CD14-positive monocyte (primary cell): Measurements from ENCODE around the gene MICB. TPM values are rescaled to one million over a fixed set of nuclear protein-coding genes. Genes with fewer than 3 reads are reported as not detected.
A peak's percentile ranks its signal among the peaks of the same experiment; 100 is the strongest.
"Not testable (repeated sequence)": the region's sequence is repeated elsewhere in the genome, so short reads cannot be mapped to it uniquely, and the experiment has no call there.

ENCODE experiments used
- DNase-seq, 3 donors: peaks; one replicate each; pipeline ENCODE4 v3.0.0-alpha.2; 2011 to 2022
- H2AFZ ChIP-seq: 2 replicates; pipeline ENCODE4 v1.6.0; 2012; ENCODE audit warnings: mild to moderate bottlenecking, low read depth, low read length, inconsistent platforms; ENCODE audit not compliant: insufficient read depth, poor library complexity, severe bottlenecking
- H3K27ac ChIP-seq, 2 donors: 1 replicate in 1 of 2; 2 replicates in 1 of 2; pipeline ENCODE4 v1.5.1; 2012 to 2013; ENCODE audit warnings: low read length in 2 of 2, control low read depth in 1 of 2, inconsistent platforms in 1 of 2, low read depth in 1 of 2, mild to moderate bottlenecking in 1 of 2
- H3K27me3 ChIP-seq, 2 donors: one replicate each; pipeline versions ENCODE4 v1.6.0 to v1.6.1; 2011 to 2013; ENCODE audit warnings: low read length in 2 of 2; ENCODE audit not compliant: control insufficient read depth in 2 of 2, insufficient read depth in 2 of 2
- H3K36me3 ChIP-seq, 2 donors: replicated peaks in 1 of 2; 1 replicate in 1 of 2; 2 replicates in 1 of 2; pipeline versions ENCODE4 v1.5.1 to v1.6.1; 2012 to 2013; ENCODE audit warnings: low read length in 2 of 2, control low read depth in 1 of 2, inconsistent platforms in 1 of 2, mild to moderate bottlenecking in 1 of 2; ENCODE audit not compliant: insufficient read depth in 2 of 2, control insufficient read depth in 1 of 2
- H3K4me1 ChIP-seq, 2 donors: 1 replicate in 1 of 2; 2 replicates in 1 of 2; pipeline versions ENCODE4 v1.5.1 to v1.6.1; 2012 to 2013; ENCODE audit warnings: low read length in 2 of 2, control low read depth in 1 of 2, inconsistent platforms in 1 of 2, mild to moderate bottlenecking in 1 of 2, moderate library complexity in 1 of 2; ENCODE audit not compliant: insufficient read depth in 2 of 2, control insufficient read depth in 1 of 2
- H3K4me2 ChIP-seq: replicated peaks from 2 replicates; pipeline ENCODE3; 2012; ENCODE audit warnings: low read length, moderate library complexity, mild to moderate bottlenecking; ENCODE audit not compliant: poor library complexity, severe bottlenecking; ENCODE audit errors: extremely low read depth
- H3K4me3 ChIP-seq, 3 experiments: fragments of 200-600 bp in 1 of 3; sonication (generic) in 1 of 3; replicated peaks in 1 of 3; 1 replicate in 2 of 3; 2 replicates in 1 of 3; pipeline ENCODE4 v1.5.1; 2011 to 2013; ENCODE audit warnings: low read length in 3 of 3, mild to moderate bottlenecking in 3 of 3, control low read depth in 2 of 3, low read depth in 2 of 3, inconsistent platforms in 1 of 3, moderate library complexity in 1 of 3
- H3K79me2 ChIP-seq: 2 replicates; pipeline ENCODE4 v1.6.0; 2012; ENCODE audit warnings: mild to moderate bottlenecking, control low read depth, inconsistent platforms, low read length, moderate library complexity; ENCODE audit not compliant: insufficient read depth
- H3K9ac ChIP-seq: 2 replicates; pipeline ENCODE4 v1.6.0; 2017; ENCODE audit warnings: low read length, mild to moderate bottlenecking; ENCODE audit not compliant: insufficient read depth, poor library complexity, severe bottlenecking
- H3K9me3 ChIP-seq, 2 donors: replicated peaks in 1 of 2; 1 replicate in 1 of 2; 2 replicates in 1 of 2; pipeline versions ENCODE4 v1.5.1 to v1.6.1; 2012 to 2013; ENCODE audit warnings: low read length in 2 of 2, control low read depth in 1 of 2; ENCODE audit not compliant: control insufficient read depth in 1 of 2, insufficient read depth in 1 of 2
- H4K20me1 ChIP-seq: 2 replicates; pipeline ENCODE4 v1.6.0; 2012; ENCODE audit warnings: mild to moderate bottlenecking, low read length, control low read depth, moderate library complexity; ENCODE audit not compliant: insufficient read depth
- H3K27ac Mint-ChIP-seq, 7 donors: one replicate each; pipeline ENCODE4 v1.8.0; 2020; ENCODE audit warnings: mild to moderate bottlenecking in 7 of 7, mixed read lengths in 7 of 7, moderate library complexity in 6 of 7, inconsistent platforms in 2 of 7
- H3K27me3 Mint-ChIP-seq, 3 donors: one replicate each; pipeline ENCODE4 v1.8.0; 2021 to 2022; ENCODE audit warnings: low read depth in 3 of 3, mild to moderate bottlenecking in 3 of 3, mixed read lengths in 3 of 3, moderate library complexity in 3 of 3, inconsistent platforms in 1 of 3
- H3K36me3 Mint-ChIP-seq, 2 donors: one replicate each; pipeline ENCODE4 v1.8.0; 2020; ENCODE audit warnings: mixed read lengths in 2 of 2, inconsistent platforms in 1 of 2, mild to moderate bottlenecking in 1 of 2
- H3K4me1 Mint-ChIP-seq: one replicate; pipeline ENCODE4 v1.8.0; 2020; ENCODE audit warnings: mild to moderate bottlenecking, mixed read lengths
- H3K4me3 Mint-ChIP-seq, 2 donors: one replicate each; pipeline ENCODE4 v1.8.0; 2020; ENCODE audit warnings: mild to moderate bottlenecking in 2 of 2, mixed read lengths in 2 of 2, moderate library complexity in 1 of 2
- H3K9me3 Mint-ChIP-seq, 7 donors: one replicate each; pipeline ENCODE4 v1.8.0; 2020 to 2022; ENCODE audit warnings: mixed read lengths in 7 of 7, mild to moderate bottlenecking in 6 of 7, moderate library complexity in 6 of 7, inconsistent platforms in 2 of 7
- CTCF ChIP-seq: fragments of 200-600 bp; IDR thresholded peaks from one replicate; pipeline ENCODE4 v1.8.0; 2022; ENCODE audit warnings: antibody characterized with exemption, mild to moderate bottlenecking
- WGBS: methylation state at CpG from one replicate; pipeline ENCODE4 v1.1.5; 2013; ENCODE audit warnings: missing lambda C conversion rate; ENCODE audit not compliant: insufficient coverage; 5-methylcytosine and 5-hydroxymethylcytosine counted together
- intact Hi-C, 2 donors: fragments of 100-400 bp; cut with micrococcal nuclease; formaldehyde crosslinking; loops; one replicate each; pipeline versions ENCODE4 v1.15.0 to v1.15.1; 2023
- polyA plus RNA-seq, 3 donors: library from polyadenylated mRNA; depleted of rRNA in 1 of 3; unstranded in 2 of 3; stranded (reverse) in 1 of 3; fragments of 300-500 nt in 2 of 3; fragments of >200 nt in 1 of 3; fragmentation: Illumina TruSeq in 2 of 3; gene quantifications; 1 replicate in 2 of 3; 2 replicates in 1 of 3; pipeline ENCODE4 v1.2.3, GENCODE V29; 2012 to 2021

MICB gene
- polyA plus RNA-seq, 3 donors: 8.1 to 34.8 (median 11.4) TPM

- under 1% methylated on average over 49 of the region's 58 CpGs for WGBS
- intact Hi-C loops: loop anchor here (5.0 to 10.0 kb wide), 2 partner anchors 51 to 103 kb away; partner anchors contain the start of genes ATP6V1G2 (in 1 of the 2), DDX39B (in 1 of the 2) and NFKBIL1 (in 1 of the 2)
- Mint-ChIP-seq H3K27ac (peak overlapping the region; percentile 87 to 96 (median 94)), H3K4me1 (peaks cover 56% of the 10 kb centered on the region), H3K9me3 (no peaks in the 10 kb centered on the region), H3K4me3 (peak overlapping the region; percentile 94 to 95), H3K27me3 (peaks cover 0 to 2% (median 0%) of the 10 kb centered on the region in 3 donors), H3K36me3 (peaks cover 3 to 9% of the 10 kb centered on the region in 2 donors)
- peak overlapping the region; percentile 77 for H3K9ac ChIP-seq
- peaks cover 95% of the 10 kb centered on the region for H3K79me2 ChIP-seq
- peak; percentile 92 for TF ChIP-seq CTCF
- H3K4me2 ChIP-seq: peak overlapping the region; percentile 97
- H4K20me1 ChIP-seq: peaks cover 46% of the 10 kb centered on the region
- peak overlapping the region; percentile 87 for H2AFZ ChIP-seq
- peak overlapping the region; percentile 81 to 98 (median 87) for H3K4me3 ChIP-seq
- DNase-seq: peak; percentile 68 to 77 (median 77)
- peaks cover 2 to 9% of the 10 kb centered on the region in 2 donors for H3K36me3 ChIP-seq
- H3K27me3 ChIP-seq: no peaks in the 10 kb centered on the region
- peaks cover 51 to 62% of the 10 kb centered on the region in 2 donors for H3K4me1 ChIP-seq
- H3K9me3 ChIP-seq: no peaks in the 10 kb centered on the region
- H3K27ac ChIP-seq: peak overlapping the region; percentile 82 to 83
These were observed 3.9 kb upstream of the MICB start for GRCh38 chr6:31493875-31494694.

- Histone ChIP-seq H3K36me3 (no peaks in the 10 kb centered on the region), H3K4me1 (peaks cover 55 to 63% of the 10 kb centered on the region in 2 donors), H3K4me3 (peak overlapping the region; percentile 81 to 98 (median 87)), H3K79me2 (peaks cover 95% of the 10 kb centered on the region), H2AFZ (peak overlapping the region; percentile 87), H4K20me1 (peaks cover 55% of the 10 kb centered on the region), H3K9me3 (no peaks in the 10 kb centered on the region), H3K9ac (peak overlapping the region; percentile 77), H3K27me3 (no peaks in the 10 kb centered on the region), H3K4me2 (peak overlapping the region; percentile 97), H3K27ac (peak overlapping the region; percentile 82 to 83)
- H3K4me1 Mint-ChIP-seq: peaks cover 59% of the 10 kb centered on the region
- DNase-seq: no peak
- intact Hi-C loops: loop anchor here (5.0 to 10.0 kb wide), 2 partner anchors 47 to 49 kb away; partner anchors contain the start of genes DDX39B (in 2 of the 2), ATP6V1G2 (in 1 of the 2) and NFKBIL1 (in 1 of the 2)
- peak overlapping the region; percentile 87 to 96 (median 94) for H3K27ac Mint-ChIP-seq
- peaks cover 4 to 5% of the 10 kb centered on the region in 2 donors for H3K36me3 Mint-ChIP-seq
- H3K27me3 Mint-ChIP-seq: peaks cover 0 to 2% (median 0%) of the 10 kb centered on the region in 3 donors
- 60% methylated on average over 1 of the region's 2 CpGs for WGBS
- no peak for TF ChIP-seq CTCF
- H3K4me3 Mint-ChIP-seq: peak overlapping the region; percentile 94 to 95
- peaks cover 0 to 2% (median 0%) of the 10 kb centered on the region in 7 donors for H3K9me3 Mint-ChIP-seq
These were observed 2.4 kb upstream of the MICB start for GRCh38 chr6:31495580-31495979.

- H3K36me3 ChIP-seq, DNase-seq, H2AFZ ChIP-seq, H3K9me3 ChIP-seq, H3K9me3 Mint-ChIP-seq, H3K36me3 Mint-ChIP-seq, H3K27me3 ChIP-seq, H3K27me3 Mint-ChIP-seq: not testable (repeated sequence)
- Histone ChIP-seq H3K79me2 (peaks cover 96% of the 10 kb centered on the region), H3K9ac (peak overlapping the region; percentile 65), H3K4me3 (peak overlapping the region; percentile 51 to 98 (median 67)), H3K4me1 (peaks cover 52 to 59% of the 10 kb centered on the region in 2 donors), H3K4me2 (peak overlapping the region; percentile 97), H4K20me1 (peaks cover 55% of the 10 kb centered on the region), H3K27ac (peak overlapping the region in 1 of 2 donors; percentile 71)
- WGBS: 55% methylated on average over 4 of the region's 4 CpGs
- peak overlapping the region; percentile 78 to 95 (median 87) for H3K27ac Mint-ChIP-seq
- peaks cover 67% of the 10 kb centered on the region for H3K4me1 Mint-ChIP-seq
- H3K4me3 Mint-ChIP-seq: peak overlapping the region; percentile 85 to 94
- intact Hi-C loops: loop anchor here (5.0 to 10.0 kb wide), 2 partner anchors 45 to 48 kb away; partner anchors contain the start of genes DDX39B (in 2 of the 2), ATP6V1G2 (in 1 of the 2) and NFKBIL1 (in 1 of the 2)
These were observed 1.1 kb upstream of the MICB start for GRCh38 chr6:31496826-31497225.
